CD4-positive, CD25-positive, alpha-beta regulatory T cell (primary cell): Measurements from ENCODE around the gene DPM3. TPM values are rescaled to one million over a fixed set of nuclear protein-coding genes. Genes with fewer than 3 reads are reported as not detected.
"Not testable (repeated sequence)": the region's sequence is repeated elsewhere in the genome, so short reads cannot be mapped to it uniquely, and the experiment has no call there.

ENCODE experiments used
- ATAC-seq, 2 donors: fragments of 150-1000 bp; cut with Tn5 transposase; one replicate each; pipeline ENCODE4 v1.10.0; 2021; ENCODE audit warnings: low read depth in 2 of 2, moderate number of reproducible peaks in 2 of 2, moderate library complexity in 1 of 2
- DNase-seq, 3 donors: peaks; one replicate each; pipeline versions ENCODE4 v3.0.0 to v3.0.0-alpha.2; 2012 to 2022; ENCODE audit warnings: mixed read lengths in 1 of 3
- H3K27ac ChIP-seq: one replicate; pipeline ENCODE4 v1.7.0; 2013; ENCODE audit warnings: mild to moderate bottlenecking, low read length; ENCODE audit not compliant: insufficient read depth, poor library complexity, severe bottlenecking
- H3K27me3 ChIP-seq: one replicate; pipeline ENCODE4 v1.7.0; 2013; ENCODE audit warnings: low read length; ENCODE audit not compliant: control insufficient read depth, insufficient read depth
- H3K36me3 ChIP-seq: one replicate; pipeline ENCODE4 v1.7.0; 2013; ENCODE audit warnings: mild to moderate bottlenecking, low read length, moderate library complexity; ENCODE audit not compliant: control insufficient read depth, insufficient read depth
- H3K4me1 ChIP-seq: 2 replicates; pipeline ENCODE4 v1.7.0; 2013; ENCODE audit warnings: mild to moderate bottlenecking, low read length; ENCODE audit not compliant: insufficient read depth, control insufficient read depth, poor library complexity, severe bottlenecking
- H3K4me3 ChIP-seq: one replicate; pipeline ENCODE4 v1.7.0; 2013; ENCODE audit warnings: low read depth, mild to moderate bottlenecking, low read length, moderate library complexity
- H3K9me3 ChIP-seq, 2 experiments: 1 replicate in 1 of 2; 2 replicates in 1 of 2; pipeline ENCODE4 v1.7.0; 2013; ENCODE audit warnings: low read length in 2 of 2, mild to moderate bottlenecking in 1 of 2, moderate library complexity in 1 of 2; ENCODE audit not compliant: control insufficient read depth in 2 of 2
- H3K27ac Mint-ChIP-seq, 3 donors: one replicate each; pipeline ENCODE4 v1.8.0; 2020 to 2022; ENCODE audit warnings: mild to moderate bottlenecking in 3 of 3, mixed read lengths in 3 of 3, moderate library complexity in 2 of 3
- H3K27me3 Mint-ChIP-seq: one replicate; pipeline ENCODE4 v1.8.0; 2022; ENCODE audit warnings: mild to moderate bottlenecking, mixed read lengths
- H3K36me3 Mint-ChIP-seq: one replicate; pipeline ENCODE4 v1.8.0; 2020; ENCODE audit warnings: mixed read lengths
- H3K4me1 Mint-ChIP-seq, 4 donors: one replicate each; pipeline ENCODE4 v1.8.0; 2020 to 2022; ENCODE audit warnings: mixed read lengths in 4 of 4, mild to moderate bottlenecking in 1 of 4
- H3K4me3 Mint-ChIP-seq, 4 donors: one replicate each; pipeline ENCODE4 v1.8.0; 2020 to 2022; ENCODE audit warnings: mild to moderate bottlenecking in 4 of 4, mixed read lengths in 4 of 4, moderate library complexity in 3 of 4
- H3K9me3 Mint-ChIP-seq, 7 donors: one replicate each; pipeline ENCODE4 v1.8.0; 2020 to 2022; ENCODE audit warnings: mixed read lengths in 7 of 7, mild to moderate bottlenecking in 3 of 7, moderate library complexity in 2 of 7
- polyA plus RNA-seq, 4 donors: library from polyadenylated mRNA; unstranded; fragments of 300-500 nt; fragmentation: Illumina TruSeq; gene quantifications; one replicate each; pipeline ENCODE4 v1.2.3, GENCODE V29; 2021
- total RNA-seq: library from RNA; stranded (reverse); gene quantifications from one replicate; pipeline ENCODE4 v1.2.3, GENCODE V29; 2022

The DPM3 gene
- total and polyA plus RNA-seq, 5 donors from 2014 or later: 28.1 to 116 (median 101) TPM

DNA sequence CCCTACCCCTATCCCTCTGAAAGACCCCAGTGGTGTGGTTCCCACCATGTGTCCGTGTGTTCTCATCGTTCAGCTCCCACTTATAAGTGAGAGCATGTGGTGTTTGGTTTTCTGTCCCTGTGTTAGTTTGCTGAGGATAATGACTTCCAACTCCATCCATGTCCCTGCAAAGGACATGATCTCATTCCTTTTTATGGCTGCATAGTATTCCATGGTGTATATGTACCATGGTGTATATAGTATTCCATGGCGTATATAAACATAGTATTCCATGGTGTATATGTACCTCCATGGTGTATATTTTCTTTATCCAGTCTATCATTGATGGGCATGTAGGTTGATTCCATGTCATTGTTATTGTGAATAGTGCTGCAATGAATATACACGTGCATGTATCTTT lies 23.5 kb upstream of the DPM3 start:
- not testable (repeated sequence) for H3K27me3 Mint-ChIP-seq, H3K36me3 Mint-ChIP-seq, ATAC-seq, H3K4me1 ChIP-seq, H3K9me3 ChIP-seq, H3K4me3 ChIP-seq, H3K4me3 Mint-ChIP-seq, H3K36me3 ChIP-seq, H3K9me3 Mint-ChIP-seq, H3K27ac Mint-ChIP-seq, H3K27me3 ChIP-seq, H3K27ac ChIP-seq, DNase-seq
- H3K4me1 Mint-ChIP-seq: peaks cover 0 to 11% (median 6%) of the 10 kb centered on the region in 4 donors

DNA sequence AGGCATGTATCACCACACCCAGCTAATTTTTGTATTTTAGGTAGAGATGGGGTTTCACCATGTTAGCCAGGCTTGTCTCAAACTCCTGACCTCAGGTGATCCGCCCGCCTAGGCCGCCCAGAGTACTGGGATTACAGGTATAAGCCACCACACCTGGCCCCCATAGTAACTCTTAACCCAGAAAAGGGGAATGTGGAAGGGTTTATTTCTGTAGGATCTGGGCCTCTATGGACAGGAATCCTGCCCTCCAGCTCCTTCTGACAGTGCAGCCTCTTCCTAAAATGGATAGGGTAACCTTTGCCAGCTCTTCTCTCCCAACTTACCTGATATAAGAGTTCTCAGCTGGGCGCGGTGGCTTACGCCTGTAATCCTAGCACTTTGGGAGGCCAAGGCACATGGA lies 22.3 kb upstream of the DPM3 start:
- H3K4me1 Mint-ChIP-seq, H3K27me3 ChIP-seq, ATAC-seq, DNase-seq, H3K27ac ChIP-seq, H3K4me3 Mint-ChIP-seq, H3K36me3 ChIP-seq, H3K4me3 ChIP-seq, H3K27ac Mint-ChIP-seq, H3K27me3 Mint-ChIP-seq, H3K9me3 Mint-ChIP-seq, H3K36me3 Mint-ChIP-seq, H3K9me3 ChIP-seq, H3K4me1 ChIP-seq: not testable (repeated sequence)

DNA sequence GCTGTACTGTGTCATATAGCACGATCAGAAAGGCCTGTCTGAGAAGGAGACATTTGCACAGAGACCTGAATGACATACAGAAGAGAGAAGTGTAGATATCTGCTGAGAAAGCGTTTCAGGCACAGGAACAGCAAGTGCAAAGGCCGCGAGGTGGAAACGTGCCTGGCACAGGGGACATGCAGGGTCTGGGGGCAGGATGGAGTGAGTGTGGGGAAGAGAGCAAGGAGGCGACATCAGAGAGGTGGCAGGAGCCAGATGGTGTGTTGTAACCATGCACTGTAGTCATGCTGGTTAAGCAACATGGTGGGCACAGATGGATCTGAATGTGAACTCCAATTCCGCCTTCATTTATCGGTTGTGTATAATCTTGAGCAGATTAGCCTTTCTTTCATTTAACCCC lies 19.8 kb upstream of the DPM3 start:
- H3K9me3 Mint-ChIP-seq: peaks cover 0 to 1% (median 0%) of the 10 kb centered on the region in 7 donors
- DNase-seq (no peak), ATAC-seq (no peak)
- H3K27me3 Mint-ChIP-seq: peaks cover 13% of the 10 kb centered on the region
- Histone ChIP-seq H3K27ac (no peak overlapping the region), H3K9me3 (no peaks in the 10 kb centered on the region), H3K4me3 (no peak overlapping the region), H3K4me1 (no peaks in the 10 kb centered on the region), H3K36me3 (no peaks in the 10 kb centered on the region), H3K27me3 (peaks cover 4% of the 10 kb centered on the region)
- no peaks in the 10 kb centered on the region for H3K4me1 Mint-ChIP-seq
- H3K36me3 Mint-ChIP-seq: no peaks in the 10 kb centered on the region
- no peak overlapping the region for H3K4me3 Mint-ChIP-seq
- peak overlapping the region in 2 of 3 donors; percentile 29 to 57 for H3K27ac Mint-ChIP-seq

- Histone ChIP-seq H3K4me3 (no peak overlapping the region), H3K27ac (no peak overlapping the region), H3K36me3 (no peaks in the 10 kb centered on the region), H3K4me1 (no peaks in the 10 kb centered on the region), H3K27me3 (peaks cover 4% of the 10 kb centered on the region), H3K9me3 (no peaks in the 10 kb centered on the region)
- Mint-ChIP-seq H3K36me3 (no peaks in the 10 kb centered on the region), H3K27ac (no peak overlapping the region), H3K9me3 (peaks cover 0 to 1% (median 0%) of the 10 kb centered on the region in 7 donors), H3K4me1 (no peaks in the 10 kb centered on the region), H3K27me3 (peaks cover 23% of the 10 kb centered on the region), H3K4me3 (no peak overlapping the region)
- ATAC-seq (no peak), DNase-seq (no peak)
Measured at GRCh38 chr1:155158991-155159390, 18.7 kb upstream of the DPM3 start.

- peaks cover 36% of the 10 kb centered on the region for H3K27me3 Mint-ChIP-seq
- not testable (repeated sequence) for DNase-seq, H3K27ac Mint-ChIP-seq, H3K4me1 ChIP-seq, H3K36me3 Mint-ChIP-seq, H3K4me3 Mint-ChIP-seq, ATAC-seq, H3K36me3 ChIP-seq, H3K4me3 ChIP-seq, H3K9me3 ChIP-seq, H3K27me3 ChIP-seq, H3K4me1 Mint-ChIP-seq, H3K27ac ChIP-seq, H3K9me3 Mint-ChIP-seq
Measured at GRCh38 chr1:155155996-155156643, 15.8 kb upstream of the DPM3 start.

- no peak for ATAC-seq
- H3K27ac ChIP-seq: no peak overlapping the region
- H3K36me3 Mint-ChIP-seq: no peaks in the 10 kb centered on the region
Measured at GRCh38 chr1:155145491-155145890, 5.2 kb upstream of the DPM3 start.

GRCh38 chr1:155141749-155142148 lies 1.4 kb upstream of the DPM3 start:
- Histone ChIP-seq H3K27me3 (peaks cover 6% of the 10 kb centered on the region), H3K4me1 (peaks cover 22% of the 10 kb centered on the region), H3K36me3 (no peaks in the 10 kb centered on the region), H3K27ac (no peak overlapping the region), H3K4me3 (no peak overlapping the region), H3K9me3 (no peaks in the 10 kb centered on the region)
- DNase-seq: no peak
- Mint-ChIP-seq H3K4me1 (peaks cover 5 to 38% (median 22%) of the 10 kb centered on the region in 4 donors), H3K4me3 (peak overlapping the region in 3 of 4 donors; percentile 22 to 95 (median 66)), H3K9me3 (no peaks in the 10 kb centered on the region), H3K27ac (no peak overlapping the region), H3K27me3 (peaks cover 22% of the 10 kb centered on the region), H3K36me3 (no peaks in the 10 kb centered on the region)
- no peak for ATAC-seq

More at GRCh38 chr1:155145491-155145890, 5.2 kb upstream of the DPM3 start:
- Mint-ChIP-seq H3K4me3 (peak overlapping the region in 1 of 4 donors; percentile 47), H3K9me3 (no peaks in the 10 kb centered on the region), H3K4me1 (peaks cover 6 to 18% (median 7%) of the 10 kb centered on the region in 4 donors), H3K27ac (no peak overlapping the region), H3K27me3 (peaks cover 47% of the 10 kb centered on the region)
- DNase-seq: no peak
- Histone ChIP-seq H3K27me3 (peaks cover 8% of the 10 kb centered on the region), H3K36me3 (no peaks in the 10 kb centered on the region), H3K4me3 (no peak overlapping the region), H3K9me3 (no peaks in the 10 kb centered on the region), H3K4me1 (peaks cover 4% of the 10 kb centered on the region)

GRCh38 chr1:155140630-155140953 lies 261 bp upstream of the DPM3 start:
- ATAC-seq: no peak
- Histone ChIP-seq H3K27me3 (peaks cover 6% of the 10 kb centered on the region), H3K4me3 (peak overlapping the region; percentile 93), H3K9me3 (no peaks in the 10 kb centered on the region), H3K36me3 (no peaks in the 10 kb centered on the region), H3K4me1 (peaks cover 25% of the 10 kb centered on the region), H3K27ac (no peak overlapping the region)
- Mint-ChIP-seq H3K27ac (peak overlapping the region; percentile 96 to 98 (median 97)), H3K36me3 (no peaks in the 10 kb centered on the region), H3K4me3 (peak overlapping the region; percentile 95 to 99 (median 96)), H3K4me1 (peaks cover 6 to 44% (median 26%) of the 10 kb centered on the region in 4 donors), H3K27me3 (peaks cover 20% of the 10 kb centered on the region), H3K9me3 (no peaks in the 10 kb centered on the region)
- DNase-seq: no peak
